AG09309 (cell line): ENCODE data around the gene HPN.
A peak's percentile ranks its signal among the peaks of the same experiment; 100 is the strongest.

Experiments
- DNase-seq: peaks from one replicate; pipeline ENCODE4 v3.0.0-alpha.2; 2010; ENCODE audit warnings: low read depth
- H3K4me3 ChIP-seq: 2 replicates; pipeline ENCODE4 v1.5.1; 2011; ENCODE audit warnings: mild to moderate bottlenecking, low read depth, low read length, moderate library complexity; ENCODE audit not compliant: control insufficient read depth
- TF ChIP-seq, protein P1 (sequence below): IDR thresholded peaks from 2 replicates; pipeline ENCODE4 v1.5.1; 2011; ENCODE audit warnings: mild to moderate bottlenecking, low read depth, low read length, inconsistent platforms; ENCODE audit not compliant: insufficient read depth, control insufficient read depth; ENCODE audit errors: missing control alignments

HPN gene

DNA sequence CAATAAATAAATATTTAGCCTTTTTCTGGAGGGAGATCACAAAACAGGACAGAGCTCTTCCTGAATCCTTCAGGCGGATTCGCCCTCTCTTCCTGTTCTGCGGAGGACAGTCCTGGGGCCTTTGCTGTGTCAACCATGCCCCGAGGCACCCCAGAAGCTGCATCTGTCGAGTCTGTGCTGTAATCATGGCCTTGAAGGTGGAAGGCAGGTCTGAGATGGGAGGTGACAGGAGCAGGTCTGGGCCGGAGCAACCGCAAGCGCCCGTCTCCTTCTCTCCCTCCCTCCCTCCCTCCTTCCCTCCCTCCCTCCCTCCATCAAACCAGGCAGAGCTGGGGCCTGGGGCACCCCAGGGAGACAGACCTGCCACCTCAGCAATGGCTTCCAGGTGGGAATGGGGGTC is 69.5 kb downstream of the HPN start:
- no peak overlapping the region for H3K4me3 ChIP-seq
- TF ChIP-seq, protein P1, sequence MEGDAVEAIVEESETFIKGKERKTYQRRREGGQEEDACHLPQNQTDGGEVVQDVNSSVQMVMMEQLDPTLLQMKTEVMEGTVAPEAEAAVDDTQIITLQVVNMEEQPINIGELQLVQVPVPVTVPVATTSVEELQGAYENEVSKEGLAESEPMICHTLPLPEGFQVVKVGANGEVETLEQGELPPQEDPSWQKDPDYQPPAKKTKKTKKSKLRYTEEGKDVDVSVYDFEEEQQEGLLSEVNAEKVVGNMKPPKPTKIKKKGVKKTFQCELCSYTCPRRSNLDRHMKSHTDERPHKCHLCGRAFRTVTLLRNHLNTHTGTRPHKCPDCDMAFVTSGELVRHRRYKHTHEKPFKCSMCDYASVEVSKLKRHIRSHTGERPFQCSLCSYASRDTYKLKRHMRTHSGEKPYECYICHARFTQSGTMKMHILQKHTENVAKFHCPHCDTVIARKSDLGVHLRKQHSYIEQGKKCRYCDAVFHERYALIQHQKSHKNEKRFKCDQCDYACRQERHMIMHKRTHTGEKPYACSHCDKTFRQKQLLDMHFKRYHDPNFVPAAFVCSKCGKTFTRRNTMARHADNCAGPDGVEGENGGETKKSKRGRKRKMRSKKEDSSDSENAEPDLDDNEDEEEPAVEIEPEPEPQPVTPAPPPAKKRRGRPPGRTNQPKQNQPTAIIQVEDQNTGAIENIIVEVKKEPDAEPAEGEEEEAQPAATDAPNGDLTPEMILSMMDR, result no peak
- DNase-seq, result no peak

DNA sequence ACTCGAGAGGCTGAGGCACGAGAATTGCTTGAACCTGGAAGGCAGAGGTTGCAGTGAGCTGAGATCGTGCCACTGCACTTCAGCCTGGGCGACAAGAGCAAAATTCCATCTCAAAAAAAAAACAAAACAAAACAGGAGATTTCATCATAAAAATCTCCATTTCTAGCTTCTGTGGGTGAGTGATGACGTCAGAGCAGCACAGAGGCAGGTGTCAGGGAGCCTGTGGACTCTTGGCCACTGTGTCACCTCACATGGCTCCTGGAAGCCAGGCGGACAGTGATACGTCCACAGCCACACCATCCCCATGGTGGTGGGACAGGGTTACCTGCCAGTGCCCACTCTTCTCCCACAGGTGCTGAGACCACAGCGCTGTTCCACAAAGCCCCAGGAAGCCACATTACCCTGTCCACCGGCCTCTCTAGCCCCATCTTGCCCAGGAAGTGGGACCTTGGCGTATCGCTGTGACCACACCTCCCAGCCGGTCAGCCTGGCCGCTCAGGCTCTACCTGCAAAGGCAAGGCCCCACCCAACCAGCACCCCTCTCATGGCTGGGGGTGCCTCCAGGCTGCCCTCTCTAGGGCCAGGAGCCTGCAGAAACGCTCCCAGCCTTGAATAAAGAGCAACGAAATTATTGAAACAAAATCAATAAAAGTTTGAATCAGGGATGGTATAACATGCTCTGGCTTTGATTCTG is 71.6 kb downstream of the HPN start:
- DNase-seq, result no peak
- no peak overlapping the region for H3K4me3 ChIP-seq
- TF ChIP-seq, protein P1, result no peak

DNA sequence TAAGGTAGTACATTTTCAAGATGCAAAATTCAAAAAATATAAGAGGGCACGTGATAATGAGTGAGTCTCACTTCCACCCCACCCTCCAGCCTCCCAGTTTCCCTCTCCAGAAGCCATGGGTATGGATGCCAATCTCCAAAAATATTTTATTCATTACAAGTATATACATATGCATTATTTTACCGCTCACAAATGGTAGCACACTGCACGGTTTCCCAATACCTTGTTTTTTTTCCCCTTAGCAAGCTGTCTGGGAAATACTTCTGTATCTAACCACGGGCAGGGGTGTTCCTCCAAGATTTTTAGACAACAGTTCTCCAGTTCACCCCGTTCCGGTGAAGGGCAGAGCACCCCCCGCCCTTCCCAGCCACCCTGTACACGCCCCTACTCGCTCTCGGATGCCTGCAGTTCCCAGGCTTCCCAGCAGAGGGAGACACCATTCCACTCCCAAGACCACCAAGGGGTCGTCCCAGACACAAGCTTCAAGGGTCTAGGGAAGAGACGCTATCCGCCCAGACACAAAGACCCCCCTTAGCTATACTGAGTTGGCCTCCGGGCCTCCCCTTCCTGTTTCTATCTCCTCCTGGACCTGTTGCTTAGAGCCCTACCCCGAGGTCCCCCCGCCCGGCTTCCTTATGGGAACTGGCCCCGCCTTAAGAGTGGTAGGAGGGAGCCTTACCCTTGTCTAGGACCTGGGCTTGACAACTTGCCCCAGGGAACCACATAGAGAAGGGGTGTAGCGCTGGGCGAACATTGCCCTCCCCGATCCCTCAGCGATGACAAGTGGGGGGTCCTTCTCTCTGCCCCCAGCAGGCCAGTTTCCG is 73.0 kb downstream of the HPN start:
- H3K4me3 ChIP-seq, result no peak overlapping the region
- TF ChIP-seq, protein P1, result peak; percentile 98
- DNase-seq, result no peak

DNA sequence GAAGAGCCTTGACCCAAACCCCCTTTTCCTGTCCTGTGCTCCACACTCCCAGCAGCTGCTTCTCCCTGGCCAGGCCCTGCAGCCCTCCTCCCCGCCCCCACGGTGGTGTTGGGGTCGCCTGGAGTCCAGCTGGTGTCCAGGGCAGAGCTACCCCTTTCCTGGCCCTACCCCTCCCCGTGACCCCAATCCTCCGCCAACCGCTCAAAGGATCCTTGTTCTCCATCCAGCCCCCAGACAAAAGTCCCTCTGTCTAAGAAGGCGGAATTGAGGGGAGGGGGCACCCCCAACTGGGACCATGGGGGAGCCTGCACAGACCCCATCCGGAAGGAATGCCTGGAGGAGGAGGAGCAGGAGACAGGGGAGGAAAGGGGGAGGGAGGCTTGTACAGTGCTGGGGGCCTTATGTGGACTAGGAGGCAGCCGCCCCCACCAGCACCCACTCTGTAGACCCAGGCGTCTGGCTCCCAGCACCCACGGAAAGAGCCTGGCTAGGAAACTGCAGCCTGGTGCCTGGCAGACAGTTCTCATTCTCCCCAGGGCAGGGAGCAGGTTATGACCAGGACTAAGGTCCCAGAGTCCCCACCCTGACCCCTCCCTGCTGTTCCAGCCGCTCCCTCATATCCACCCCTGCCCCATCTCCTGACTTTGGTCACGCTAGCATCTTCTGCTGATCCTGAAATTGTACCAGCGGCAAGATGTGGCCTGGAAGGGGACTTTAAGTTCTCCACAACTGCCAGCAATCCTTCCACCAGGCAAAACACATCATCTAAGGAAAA is 73.8 kb downstream of the HPN start, which contains the start of gene FXYD3:
Gene FXYD3, plus strand, starts transcription at position 647 of the 775 bp plus-strand sequence. CDS start 3,554 bp downstream, outside the sequence.
- H3K4me3 ChIP-seq, result no peak within 1 kb of the TSS
- TF ChIP-seq, protein P1, result no peak
- DNase-seq, result no peak
